Skeletal muscle tissue (tissue), 4 donors: Measurements from ENCODE around the gene SLC8B1. TPM values are rescaled to one million over a fixed set of nuclear protein-coding genes. Genes with fewer than 3 reads are reported as not detected.

Experiments
- H3K27ac ChIP-seq: one replicate; pipeline ENCODE4 v1.7.0; 2013; ENCODE audit warnings: mild to moderate bottlenecking, low read depth, low read length, inconsistent platforms
- H3K27me3 ChIP-seq, 3 donors: one replicate each; pipeline ENCODE4 v1.7.0; 2013; ENCODE audit warnings: low read length in 3 of 3; ENCODE audit not compliant: control insufficient read depth in 3 of 3, insufficient read depth in 3 of 3
- H3K36me3 ChIP-seq, 3 donors: one replicate each; pipeline ENCODE4 v1.7.0; 2013; ENCODE audit warnings: low read length in 3 of 3; ENCODE audit not compliant: control insufficient read depth in 3 of 3, insufficient read depth in 3 of 3
- H3K4me1 ChIP-seq, 3 donors: one replicate each; pipeline ENCODE4 v1.7.0; 2013; ENCODE audit warnings: low read length in 3 of 3, mild to moderate bottlenecking in 3 of 3; ENCODE audit not compliant: control insufficient read depth in 3 of 3, insufficient read depth in 3 of 3
- H3K4me3 ChIP-seq, 3 donors: one replicate each; pipeline ENCODE4 v1.7.0; 2013; ENCODE audit warnings: low read length in 3 of 3
- H3K9ac ChIP-seq, 3 donors: one replicate each; pipeline ENCODE4 v1.7.0; 2013; ENCODE audit warnings: low read length in 3 of 3, mild to moderate bottlenecking in 3 of 3, moderate library complexity in 2 of 3, low read depth in 1 of 3
- H3K9me3 ChIP-seq, 3 donors: one replicate each; pipeline ENCODE4 v1.7.0; 2013; ENCODE audit warnings: low read length in 3 of 3; ENCODE audit not compliant: control insufficient read depth in 3 of 3
- total RNA-seq: library from RNA; depleted of rRNA; stranded (reverse); fragments of >200 nt; gene quantifications from one replicate; pipeline ENCODE4 v1.2.3, GENCODE V29; 2014
- donor health status: Osteomylitis.

Gene SLC8B1
- total RNA-seq, 1 donor from 2014 or later = 8.4 TPM

DNA sequence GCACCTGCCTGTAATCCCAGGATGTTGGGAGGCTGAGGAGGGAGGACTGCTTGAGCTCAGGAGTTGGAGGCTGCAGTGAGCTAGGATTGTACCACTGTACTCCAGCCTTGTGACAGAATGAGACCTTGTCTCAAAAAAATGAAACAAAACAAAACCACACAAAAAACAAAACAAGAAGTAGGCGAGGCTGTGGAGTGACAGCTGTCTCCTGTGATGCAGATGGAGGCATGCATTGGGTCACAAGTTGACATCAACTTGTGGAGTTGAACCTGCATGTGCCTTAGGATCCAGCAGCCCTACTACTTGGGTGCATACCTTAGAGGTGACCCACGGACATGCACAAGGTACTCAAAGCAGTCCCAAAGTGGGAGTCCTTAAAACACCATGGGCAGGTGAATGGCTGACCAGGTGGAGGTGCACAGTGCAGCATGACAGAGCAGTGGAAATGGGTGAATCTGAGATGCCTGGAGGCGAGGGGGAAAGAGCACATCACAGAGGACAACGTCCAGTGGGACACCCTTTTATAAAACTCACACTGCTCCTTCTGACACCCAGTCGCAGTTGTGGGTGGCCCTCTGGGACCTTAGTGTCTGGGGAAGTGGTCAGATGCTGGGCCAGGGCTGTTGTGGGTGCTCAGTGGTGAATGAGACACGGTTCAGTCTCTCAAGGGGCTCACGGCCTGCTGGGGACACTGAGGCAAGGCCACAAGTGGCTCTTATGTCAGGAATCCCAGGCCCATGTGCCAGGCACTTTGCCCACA, 36.2 kb upstream of the SLC8B1 start:
- Histone ChIP-seq H3K9ac (no peak overlapping the region), H3K4me1 (peaks cover 13 to 22% (median 20%) of the 10 kb centered on the region in 3 donors), H3K36me3 (peaks cover 34 to 35% (median 34%) of the 10 kb centered on the region in 3 donors), H3K27me3 (no peaks in the 10 kb centered on the region), H3K9me3 (no peaks in the 10 kb centered on the region), H3K27ac (no peak overlapping the region), H3K4me3 (no peak overlapping the region)

DNA sequence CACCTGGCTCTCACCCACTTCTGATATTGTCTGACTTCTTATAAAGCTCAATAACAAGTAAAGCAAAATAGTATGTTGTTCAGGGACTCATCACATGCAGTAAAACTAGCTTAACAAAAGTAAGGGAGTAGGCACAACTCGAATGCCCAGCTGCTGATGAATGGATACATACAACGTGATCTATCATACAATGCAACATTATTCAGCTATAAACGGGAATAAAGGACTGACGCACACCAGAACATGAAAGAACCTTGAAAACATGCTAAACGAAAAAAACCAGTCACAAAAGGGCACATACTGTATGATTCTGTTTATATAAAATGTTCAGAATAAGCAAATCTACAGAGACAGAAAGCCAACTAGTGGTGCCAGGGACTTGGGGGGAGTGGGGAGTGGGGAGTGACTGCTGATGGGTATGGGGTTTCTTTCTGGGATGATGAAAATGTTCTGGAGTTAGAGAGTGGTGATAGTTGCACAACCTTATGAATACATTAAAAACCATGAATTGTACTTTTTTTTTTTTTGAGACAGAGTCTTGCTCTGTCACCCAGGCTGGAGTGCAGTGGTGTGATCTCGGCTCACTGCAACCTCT, 34.6 kb upstream of the SLC8B1 start:
- no peaks in the 10 kb centered on the region for H3K9me3 ChIP-seq
- H3K4me1 ChIP-seq = peaks cover 14 to 26% (median 24%) of the 10 kb centered on the region in 3 donors
- peaks cover 20 to 25% (median 22%) of the 10 kb centered on the region in 3 donors for H3K36me3 ChIP-seq
- H3K27ac ChIP-seq = no peak overlapping the region
- no peaks in the 10 kb centered on the region for H3K27me3 ChIP-seq
- H3K9ac ChIP-seq = no peak overlapping the region
- H3K4me3 ChIP-seq = no peak overlapping the region

DNA sequence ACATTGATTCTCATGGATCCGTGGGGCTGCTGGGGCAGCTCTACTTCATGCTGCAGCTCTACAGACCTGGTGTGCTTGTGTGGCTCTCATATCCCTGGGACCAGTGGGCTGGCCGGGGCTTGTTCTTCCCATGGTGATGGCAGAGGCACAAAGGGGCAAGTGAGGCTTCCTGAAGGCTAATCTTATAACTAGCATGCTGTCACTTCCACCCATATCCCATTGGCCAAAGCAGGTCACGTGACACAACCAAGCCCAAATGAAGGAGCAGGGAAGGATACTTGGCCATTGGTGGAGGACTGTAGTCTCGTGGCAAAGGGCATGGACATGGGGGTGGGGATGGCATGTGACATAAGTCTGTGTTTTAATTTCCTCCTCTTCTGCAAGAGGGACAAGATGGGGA, 33.4 kb upstream of the SLC8B1 start:
- no peak overlapping the region for H3K4me3 ChIP-seq
- peaks cover 14 to 26% (median 24%) of the 10 kb centered on the region in 3 donors for H3K4me1 ChIP-seq
- H3K36me3 ChIP-seq = peaks cover 14 to 23% (median 17%) of the 10 kb centered on the region in 3 donors
- no peaks in the 10 kb centered on the region for H3K9me3 ChIP-seq
- H3K9ac ChIP-seq = no peak overlapping the region
- H3K27ac ChIP-seq = no peak overlapping the region
- H3K27me3 ChIP-seq = no peaks in the 10 kb centered on the region

DNA sequence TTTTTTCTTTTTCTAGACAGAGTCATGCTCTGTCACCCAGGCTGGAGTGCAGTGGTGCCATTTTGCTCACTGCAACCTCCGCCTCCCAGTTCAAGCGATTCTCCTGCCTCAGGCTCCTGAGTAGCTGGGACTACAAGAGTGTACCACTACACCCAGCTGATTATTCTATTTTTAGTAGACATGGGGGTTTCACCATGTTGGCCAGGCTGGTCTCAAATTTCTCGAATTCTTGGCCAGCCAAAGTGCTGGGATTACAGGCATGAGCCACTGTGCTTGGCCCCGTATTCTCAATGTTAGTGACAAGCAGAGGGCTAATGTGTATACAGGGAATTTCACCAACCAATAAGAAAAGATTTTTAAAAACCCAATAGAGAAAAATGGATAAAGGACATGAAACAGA, 31.9 kb upstream of the SLC8B1 start:
- H3K4me3 ChIP-seq = no peak overlapping the region
- H3K4me1 ChIP-seq = peaks cover 14 to 28% (median 24%) of the 10 kb centered on the region in 3 donors
- H3K9ac ChIP-seq = no peak overlapping the region
- H3K36me3 ChIP-seq = peaks cover 6 to 15% (median 11%) of the 10 kb centered on the region in 3 donors
- peak overlapping the region; percentile 75 for H3K27ac ChIP-seq
- H3K9me3 ChIP-seq = no peaks in the 10 kb centered on the region
- no peaks in the 10 kb centered on the region for H3K27me3 ChIP-seq

DNA sequence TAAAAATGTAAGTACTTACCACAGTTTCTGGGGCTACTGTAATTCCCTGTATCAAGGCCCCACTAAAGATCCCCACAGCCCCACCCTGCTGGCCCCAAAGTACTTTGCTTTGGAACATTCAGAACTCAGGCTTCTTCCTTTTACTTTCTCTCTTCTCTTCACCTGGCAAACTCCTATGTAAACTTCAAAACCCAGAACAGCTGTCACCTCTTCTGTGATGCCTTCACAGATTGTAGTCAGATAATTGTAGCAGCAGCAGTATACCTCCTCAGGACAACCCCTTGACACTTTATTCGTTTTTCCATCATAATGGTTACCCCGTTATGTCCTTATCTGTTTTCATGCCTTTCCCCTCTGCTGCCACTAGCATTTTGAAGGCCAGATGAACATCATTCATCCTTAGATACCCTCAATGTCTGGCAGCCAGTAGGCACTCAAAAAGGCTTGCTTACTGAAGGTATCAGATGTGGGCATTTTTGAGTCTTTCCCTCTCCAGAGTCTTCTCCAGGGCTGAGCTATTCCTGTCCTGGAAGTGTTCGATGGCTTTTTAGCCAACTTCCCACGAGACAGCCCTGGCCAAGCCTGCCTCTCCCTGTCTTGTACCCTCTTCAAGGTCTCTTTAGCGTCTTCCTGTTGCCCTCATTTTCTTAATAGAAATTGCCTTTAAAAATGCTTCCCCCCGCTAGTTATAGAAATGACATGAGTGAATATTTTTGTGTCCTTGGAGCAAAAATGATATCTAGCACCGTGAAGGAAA, 30.9 kb upstream of the SLC8B1 start:
- no peaks in the 10 kb centered on the region for H3K27me3 ChIP-seq
- peaks cover 0 to 5% (median 3%) of the 10 kb centered on the region in 3 donors for H3K36me3 ChIP-seq
- peaks cover 14 to 32% (median 24%) of the 10 kb centered on the region in 3 donors for H3K4me1 ChIP-seq
- peak overlapping the region in 1 of 3 donors; percentile 64 for H3K9ac ChIP-seq
- no peaks in the 10 kb centered on the region for H3K9me3 ChIP-seq
- no peak overlapping the region for H3K4me3 ChIP-seq
- peak overlapping the region; percentile 75 for H3K27ac ChIP-seq

DNA sequence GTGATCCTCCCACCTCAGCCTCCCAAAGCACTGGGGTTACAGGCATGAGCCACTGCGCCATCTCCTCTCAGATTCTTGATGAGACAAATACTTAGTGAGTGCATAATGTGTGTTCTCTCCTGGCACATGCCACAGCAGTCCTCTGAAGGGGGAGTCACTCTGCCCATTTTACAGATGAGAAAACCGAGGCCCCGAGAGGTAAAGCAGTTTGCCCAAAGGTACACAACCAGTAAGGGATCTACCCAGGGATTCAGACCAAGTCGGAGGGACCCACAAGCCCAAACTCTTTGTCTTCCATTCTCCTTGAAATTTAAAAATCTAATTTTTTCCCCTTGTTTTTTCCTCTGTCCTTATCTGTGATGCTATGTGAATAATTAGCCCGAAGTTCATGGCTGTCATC, 29.8 kb upstream of the SLC8B1 start:
- H3K27ac ChIP-seq = no peak overlapping the region
- no peaks in the 10 kb centered on the region for H3K27me3 ChIP-seq
- no peak overlapping the region for H3K4me3 ChIP-seq
- H3K4me1 ChIP-seq = peaks cover 18 to 38% (median 29%) of the 10 kb centered on the region in 3 donors
- H3K36me3 ChIP-seq = peaks cover 0 to 4% (median 0%) of the 10 kb centered on the region in 3 donors
- H3K9me3 ChIP-seq = no peaks in the 10 kb centered on the region
- no peak overlapping the region for H3K9ac ChIP-seq

DNA sequence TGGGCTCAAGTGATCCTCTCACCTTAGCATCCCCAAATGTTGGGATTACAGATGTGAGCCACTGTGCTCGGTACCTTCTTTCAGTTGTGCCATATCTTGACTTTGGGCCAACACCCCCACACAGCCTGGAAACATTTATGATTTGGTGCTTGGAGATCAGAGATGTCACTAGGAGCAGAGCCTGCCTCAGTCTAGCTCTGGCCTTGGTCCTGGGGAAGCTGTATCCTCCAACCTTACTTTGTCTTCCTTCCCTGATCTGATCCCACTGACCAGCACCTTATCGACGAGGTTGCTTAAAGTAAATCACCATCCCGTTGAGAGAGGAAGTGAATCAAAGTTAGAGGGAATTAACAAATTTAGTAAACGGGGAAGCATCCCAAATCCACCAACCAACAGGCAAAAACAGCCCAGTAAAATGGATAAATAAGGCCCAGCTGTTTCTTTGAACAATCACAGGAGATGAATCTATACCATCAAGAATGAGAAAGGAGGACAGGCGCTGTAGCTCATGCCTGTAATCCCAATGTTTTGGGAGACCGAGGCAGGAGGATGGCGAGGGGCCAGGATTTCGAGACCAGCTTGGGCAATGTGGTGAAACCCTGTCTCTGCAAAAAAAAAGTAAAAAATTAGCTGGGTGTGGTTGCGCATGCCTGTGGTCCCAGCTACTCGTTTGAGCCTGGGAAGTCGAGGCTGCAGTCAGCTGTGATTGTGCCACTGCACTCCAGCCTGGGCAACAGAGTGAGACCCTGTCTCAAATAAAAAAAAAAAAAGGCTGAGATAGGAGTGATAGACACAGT, 26.9 kb upstream of the SLC8B1 start:
- no peak overlapping the region for H3K4me3 ChIP-seq
- no peaks in the 10 kb centered on the region for H3K9me3 ChIP-seq
- no peaks in the 10 kb centered on the region for H3K36me3 ChIP-seq
- no peaks in the 10 kb centered on the region for H3K27me3 ChIP-seq
- H3K27ac ChIP-seq = no peak overlapping the region
- H3K4me1 ChIP-seq = peaks cover 22 to 35% (median 27%) of the 10 kb centered on the region in 3 donors
- no peak overlapping the region for H3K9ac ChIP-seq

DNA sequence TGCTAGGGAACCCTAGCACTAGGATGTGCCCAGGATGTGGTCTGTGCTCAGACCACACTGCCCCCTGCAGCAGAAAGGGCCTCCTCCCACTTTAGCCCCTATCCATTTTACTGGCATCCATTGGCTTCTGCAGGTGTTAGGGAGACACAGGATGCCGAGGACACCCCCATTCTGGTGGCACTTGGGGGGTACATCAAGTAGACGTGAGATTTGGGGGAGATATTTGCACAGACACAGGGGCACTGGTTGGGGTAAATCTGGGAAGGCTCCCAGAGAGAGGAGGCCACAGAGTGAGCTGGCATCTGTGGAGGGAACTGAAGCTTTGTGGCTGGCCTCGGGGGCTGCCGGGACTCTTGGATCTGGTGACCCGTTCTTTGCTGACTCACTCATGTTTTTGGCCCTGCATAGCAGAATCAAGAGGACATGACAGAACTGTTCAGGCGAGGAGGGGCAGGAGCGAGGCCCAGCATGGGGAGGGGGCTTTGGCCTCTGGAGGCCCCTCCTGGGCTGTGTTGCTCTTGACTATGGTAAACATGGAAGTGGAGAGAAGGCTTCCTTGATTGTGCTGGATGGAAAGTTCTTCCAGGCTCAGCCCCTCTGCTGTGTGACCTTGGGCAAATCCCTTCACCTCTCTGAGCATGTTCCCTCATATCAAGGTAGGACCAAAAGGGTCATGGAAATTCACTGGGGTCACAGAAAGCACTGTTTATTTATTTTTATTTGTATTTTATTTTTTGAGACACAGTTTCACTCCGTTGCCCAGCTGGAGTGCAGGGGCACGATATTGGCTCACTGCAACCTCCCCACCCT, 25.2 kb upstream of the SLC8B1 start:
- Histone ChIP-seq H3K27me3 (no peaks in the 10 kb centered on the region), H3K36me3 (no peaks in the 10 kb centered on the region), H3K4me1 (peaks cover 14 to 23% (median 16%) of the 10 kb centered on the region in 3 donors), H3K9ac (peak overlapping the region in 2 of 3 donors; percentile 90 to 92), H3K4me3 (peak overlapping the region in 1 of 3 donors; percentile 85), H3K9me3 (no peaks in the 10 kb centered on the region), H3K27ac (peak overlapping the region; percentile 85)
